ENCODE results near the gene FAM3A.

GRCh38 chrX:154530286-154530685 is 14.3 kb upstream of the FAM3A start:
- TF ChIP-seq ZBTB21 (tag by site-specific recombination; IDR thresholded peaks at IDR 0.05) (no peak), ZBTB20 (tag by site-specific recombination; IDR thresholded peaks at IDR 0.05) (no peak), ZNF37A (tag by site-specific recombination; IDR thresholded peaks at IDR 0.05) (no peak), CTCF (tag by site-specific recombination; IDR thresholded peaks at IDR 0.05) (no peak), SP2 (tag by site-specific recombination; IDR thresholded peaks at IDR 0.05) (no peak), HOXA7 (CRISPR knock-in tag; IDR thresholded peaks at IDR 0.05; ENCODE audit: borderline replicate concordance) (no peak), ZBTB44 (tag by site-specific recombination; IDR thresholded peaks at IDR 0.05) (no peak), ZBTB49 (tag by site-specific recombination; IDR thresholded peaks at IDR 0.05; ENCODE audit: low read depth) (no peak), ZNF366 (tag by site-specific recombination; conservative IDR thresholded peaks at IDR 0.05) (no peak), ZNF292 (tag by site-specific recombination; IDR thresholded peaks at IDR 0.05; ENCODE audit: borderline replicate concordance, low read depth) (no peak), ZNF433 (tag by site-specific recombination; IDR thresholded peaks at IDR 0.05; ENCODE audit: low read depth) (no peak)

Measured in HEK293 (cell line).